AG10803 (cell line): Measurements from ENCODE around the gene CYB5B.
"Not testable (repeated sequence)": the region's sequence is repeated elsewhere in the genome, so short reads cannot be mapped to it uniquely, and the experiment has no call there.

ENCODE experiments used
- DNase-seq: peaks from one replicate; pipeline ENCODE4 v3.0.0; 2010; ENCODE audit warnings: low read depth
- H3K4me3 ChIP-seq: 2 replicates; pipeline ENCODE4 v1.5.1; 2011; ENCODE audit warnings: mild to moderate bottlenecking, low read length, control low read depth
- TF ChIP-seq, protein P1 (sequence below): conservative IDR thresholded peaks from 2 replicates; pipeline ENCODE4 v1.5.1; 2011; ENCODE audit warnings: mild to moderate bottlenecking, low read length, control low read depth, inconsistent platforms

Gene CYB5B

DNA sequence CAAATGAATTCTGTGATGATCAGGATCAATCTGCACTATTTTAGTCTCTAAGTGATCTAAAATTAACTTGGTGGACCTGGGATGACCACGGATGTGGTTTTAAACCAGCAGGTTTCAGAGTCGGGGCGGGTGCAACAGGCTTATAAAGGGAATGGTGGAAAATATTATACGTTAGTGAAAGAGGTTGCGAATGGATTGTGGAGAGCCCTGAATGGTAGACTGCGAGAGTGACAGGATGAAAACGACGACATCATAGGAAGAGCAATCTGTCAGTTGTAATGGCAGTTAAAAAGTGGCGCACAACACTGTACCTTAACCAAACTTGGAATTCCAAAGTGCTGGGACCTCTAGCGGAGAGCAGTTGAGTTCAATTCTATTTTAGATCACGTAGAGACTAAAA, 1.2 kb upstream of the CYB5B start:
- DNase-seq: no peak
- no peak overlapping the region for H3K4me3 ChIP-seq
- TF ChIP-seq, protein P1, sequence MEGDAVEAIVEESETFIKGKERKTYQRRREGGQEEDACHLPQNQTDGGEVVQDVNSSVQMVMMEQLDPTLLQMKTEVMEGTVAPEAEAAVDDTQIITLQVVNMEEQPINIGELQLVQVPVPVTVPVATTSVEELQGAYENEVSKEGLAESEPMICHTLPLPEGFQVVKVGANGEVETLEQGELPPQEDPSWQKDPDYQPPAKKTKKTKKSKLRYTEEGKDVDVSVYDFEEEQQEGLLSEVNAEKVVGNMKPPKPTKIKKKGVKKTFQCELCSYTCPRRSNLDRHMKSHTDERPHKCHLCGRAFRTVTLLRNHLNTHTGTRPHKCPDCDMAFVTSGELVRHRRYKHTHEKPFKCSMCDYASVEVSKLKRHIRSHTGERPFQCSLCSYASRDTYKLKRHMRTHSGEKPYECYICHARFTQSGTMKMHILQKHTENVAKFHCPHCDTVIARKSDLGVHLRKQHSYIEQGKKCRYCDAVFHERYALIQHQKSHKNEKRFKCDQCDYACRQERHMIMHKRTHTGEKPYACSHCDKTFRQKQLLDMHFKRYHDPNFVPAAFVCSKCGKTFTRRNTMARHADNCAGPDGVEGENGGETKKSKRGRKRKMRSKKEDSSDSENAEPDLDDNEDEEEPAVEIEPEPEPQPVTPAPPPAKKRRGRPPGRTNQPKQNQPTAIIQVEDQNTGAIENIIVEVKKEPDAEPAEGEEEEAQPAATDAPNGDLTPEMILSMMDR: no peak

DNA sequence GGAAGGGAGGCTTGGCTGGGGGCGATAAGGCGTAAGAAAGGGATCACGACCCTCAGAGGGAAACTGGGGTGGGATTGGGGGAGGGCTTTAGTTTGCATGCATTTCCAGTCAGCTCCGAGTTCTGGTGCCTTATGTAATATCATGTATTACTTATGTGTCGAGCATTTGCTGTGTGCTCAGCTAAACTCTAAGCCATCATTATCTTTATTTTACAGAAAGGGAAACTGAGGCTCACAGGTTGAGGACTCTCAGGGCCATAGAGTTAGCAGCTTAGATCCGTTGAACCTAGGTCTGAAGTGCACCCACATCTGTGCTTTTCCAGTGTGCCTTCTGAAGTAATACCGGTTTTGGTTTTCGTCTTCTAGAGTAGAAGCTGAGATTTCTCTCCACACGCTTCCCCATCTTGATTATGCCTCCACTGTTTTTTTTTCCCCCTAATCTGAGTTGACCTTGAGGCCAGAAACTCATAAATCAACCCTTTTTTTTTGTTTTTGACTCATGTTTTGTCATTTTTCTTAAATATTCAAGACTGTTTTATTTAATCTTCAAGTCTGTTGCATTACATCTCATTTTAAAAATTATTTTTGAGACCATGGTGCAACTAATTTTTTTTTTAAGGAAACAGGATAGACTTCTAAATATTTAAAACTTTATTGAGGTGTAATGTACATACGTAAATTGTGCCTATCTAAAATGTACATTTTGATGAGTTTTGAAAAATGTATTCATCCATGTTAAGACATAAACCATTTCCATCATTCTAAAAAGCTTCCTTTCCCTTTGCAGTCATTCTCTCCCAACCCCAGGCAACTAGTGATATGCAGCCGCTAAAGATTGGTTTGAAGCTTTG, 741 bp downstream of the CYB5B start:
- no peak for DNase-seq

DNA sequence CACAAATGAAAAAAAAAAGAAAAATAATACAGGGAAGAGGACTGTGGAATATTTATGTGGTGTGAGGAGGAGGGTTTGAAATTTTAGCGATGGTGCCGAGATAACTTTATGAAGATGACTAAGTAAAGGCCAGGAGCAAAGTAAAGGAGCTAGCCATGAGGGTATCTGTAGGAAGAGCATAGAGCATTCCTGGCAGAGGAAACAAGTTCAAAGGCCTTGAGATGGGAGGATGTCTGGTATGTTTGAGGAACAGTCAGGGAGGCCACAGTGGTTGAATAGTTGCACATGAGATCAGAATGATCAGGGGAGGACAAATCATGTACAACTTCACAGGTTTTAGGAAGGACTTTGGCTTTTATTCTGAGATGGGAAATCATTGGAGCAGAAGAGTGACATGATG, 4.2 kb downstream of the CYB5B start:
- TF ChIP-seq, protein P1: no peak
- no peak for DNase-seq
- no peak overlapping the region for H3K4me3 ChIP-seq

More for the DNA sequence above, 741 bp downstream of the CYB5B start:
- peak overlapping the region; percentile 100 for H3K4me3 ChIP-seq
- TF ChIP-seq, protein P1: no peak

DNA sequence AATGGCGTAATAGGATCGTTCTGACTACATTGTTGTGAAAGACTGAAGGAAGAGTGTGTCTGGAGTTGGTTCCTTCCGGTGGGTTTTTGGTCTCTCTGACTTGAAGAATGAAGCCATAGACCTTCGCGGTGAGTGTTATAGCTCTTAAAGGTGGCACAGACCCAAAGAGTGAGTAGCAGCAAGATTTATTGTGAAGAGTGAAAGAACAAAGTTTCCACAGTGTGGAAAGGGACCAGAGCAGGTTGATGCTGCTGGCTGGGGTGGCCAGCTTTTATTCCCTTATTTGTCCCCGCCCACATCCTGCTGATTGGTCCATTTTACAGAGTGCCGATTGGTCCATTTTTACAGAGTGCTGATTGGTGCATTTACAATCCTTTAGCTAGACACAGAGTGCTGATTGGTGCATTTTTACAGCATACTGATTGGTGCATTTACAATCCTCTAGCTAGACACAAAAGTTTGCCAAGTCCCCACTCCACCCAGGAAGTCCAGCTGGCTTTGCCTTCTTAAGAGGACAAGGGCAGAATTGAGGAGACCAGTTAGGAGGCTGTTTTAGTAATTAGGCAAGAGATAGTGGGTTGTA, 4.7 kb downstream of the CYB5B start:
- not testable (repeated sequence) for DNase-seq, H3K4me3 ChIP-seq

DNA sequence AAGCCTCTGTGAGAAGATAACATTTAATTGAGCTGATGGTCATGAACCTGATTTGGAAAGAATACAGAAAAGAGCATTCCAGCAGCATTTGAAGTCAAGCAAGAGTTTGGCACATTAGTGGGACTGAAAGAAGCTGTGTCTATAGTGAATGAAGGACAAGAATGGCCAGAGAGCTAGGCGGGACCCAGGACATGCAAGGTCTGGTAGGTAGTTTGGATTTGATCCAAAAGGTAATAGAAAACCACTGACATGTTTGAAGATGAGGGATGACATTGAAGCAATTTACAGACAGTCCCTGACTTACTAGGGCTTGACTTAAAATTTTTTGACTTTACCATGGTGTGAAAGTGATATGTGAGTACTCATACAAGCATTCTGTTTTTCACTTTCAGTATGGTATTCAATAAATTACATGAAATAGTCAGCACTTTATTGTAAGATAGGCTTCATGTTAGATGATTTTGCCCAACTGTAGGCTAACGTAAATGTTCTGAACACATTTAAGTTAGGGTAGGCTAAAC, 7.6 kb downstream of the CYB5B start:
- no peak for DNase-seq
- no peak overlapping the region for H3K4me3 ChIP-seq
- TF ChIP-seq, protein P1: no peak

DNA sequence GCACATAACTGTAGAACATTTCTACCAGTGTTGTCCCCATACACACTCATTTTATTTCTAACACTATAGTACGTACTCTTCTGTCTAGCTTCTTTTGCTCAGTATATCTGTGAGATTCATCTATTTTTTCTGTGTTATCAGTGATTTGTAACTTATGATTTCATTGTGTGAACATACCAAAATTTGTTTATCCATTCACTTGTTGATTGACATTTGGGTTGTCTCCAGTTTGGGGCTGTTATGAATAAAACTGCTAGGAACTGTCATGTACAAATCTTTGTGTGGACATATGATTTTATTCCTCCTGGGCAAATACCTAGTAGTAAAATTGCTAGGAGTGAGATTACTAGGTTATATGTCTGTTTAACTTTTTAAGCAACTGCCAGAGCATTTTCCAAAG, 9.6 kb downstream of the CYB5B start:
- no peak overlapping the region for H3K4me3 ChIP-seq
- TF ChIP-seq, protein P1: no peak
- DNase-seq: no peak

DNA sequence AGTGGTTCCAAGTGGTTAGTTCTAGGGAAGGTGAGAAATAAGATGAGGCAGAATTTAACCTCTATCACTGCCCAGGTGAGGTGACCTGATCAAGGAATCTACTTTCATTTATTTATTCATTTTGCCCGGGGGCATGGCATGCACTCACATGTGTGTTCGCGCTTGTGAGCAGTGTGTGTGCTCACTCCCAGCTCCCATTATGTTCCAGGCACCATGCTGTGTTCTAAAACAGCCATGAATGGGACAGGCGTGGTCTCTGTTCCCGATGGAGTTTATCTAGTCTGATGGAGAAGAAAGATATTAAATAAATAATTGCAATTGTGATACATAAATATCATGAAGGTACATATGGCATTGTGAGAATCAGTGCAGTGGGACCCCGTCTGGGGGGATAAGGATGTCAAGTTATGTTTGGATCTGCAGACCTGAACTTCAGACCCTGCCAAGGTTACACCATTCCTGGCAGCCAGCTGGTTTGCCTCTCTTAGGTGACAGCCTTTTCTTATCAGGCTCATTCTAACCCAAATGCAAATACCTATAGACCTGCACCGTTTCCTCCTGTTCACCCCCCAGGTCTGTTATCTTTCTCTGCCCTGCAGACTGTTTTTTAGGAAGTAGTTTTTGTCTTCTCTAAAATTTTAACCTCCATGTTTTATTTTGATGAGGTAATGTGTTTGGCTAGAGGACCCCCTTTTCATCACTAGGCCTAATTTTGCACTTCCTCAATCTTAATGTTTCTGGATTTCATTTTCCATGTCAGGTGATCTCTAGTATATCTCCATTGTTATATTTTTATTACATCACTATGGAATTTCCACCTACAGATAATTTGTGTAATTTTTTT, 11.8 kb downstream of the CYB5B start:
- H3K4me3 ChIP-seq: no peak overlapping the region
- no peak for DNase-seq
- TF ChIP-seq, protein P1: no peak
